GM19351 (cell line): ENCODE data around the gene HERC5.
A peak's percentile ranks its signal among the peaks of the same experiment; 100 is the strongest.
"Not testable (repeated sequence)": the region's sequence is repeated elsewhere in the genome, so short reads cannot be mapped to it uniquely, and the experiment has no call there.

ENCODE experiments used
- ATAC-seq: cut with Tn5 transposase; IDR thresholded peaks from one replicate; pipeline ENCODE4 v1.9.1; 2021; ENCODE audit warnings: mild to moderate bottlenecking, moderate library complexity; ENCODE audit not compliant: unreplicated experiment

HERC5 gene

GRCh38 chr4:88456670-88457306, at the start of gene HERC5:
HERC5 (plus strand) TSS chr4:88457119; CDS start chr4:88457270, 151 bp downstream.
- peak; percentile 91 for ATAC-seq

- ATAC-seq, result no peak
Measured at GRCh38 chr4:88409206-88409605, 47.7 kb upstream of the HERC5 start.

- ATAC-seq, result no peak
Measured at GRCh38 chr4:88409789-88410188, 47.1 kb upstream of the HERC5 start.

GRCh38 chr4:88411491-88412096, 45.3 kb upstream of the HERC5 start:
- ATAC-seq, result no peak

GRCh38 chr4:88413801-88414200, 43.1 kb upstream of the HERC5 start:
- ATAC-seq, result no peak

GRCh38 chr4:88414755-88415154, 42.2 kb upstream of the HERC5 start:
- ATAC-seq, result no peak

GRCh38 chr4:88415982-88416381, 40.9 kb upstream of the HERC5 start:
- no peak for ATAC-seq

GRCh38 chr4:88418411-88418810, 38.5 kb upstream of the HERC5 start:
- ATAC-seq, result no peak

- ATAC-seq, result no peak
Measured at GRCh38 chr4:88419874-88420273, 37.0 kb upstream of the HERC5 start.

GRCh38 chr4:88420844-88421243, 36.1 kb upstream of the HERC5 start:
- no peak for ATAC-seq

GRCh38 chr4:88422403-88422802, 34.5 kb upstream of the HERC5 start:
- ATAC-seq, result no peak

- ATAC-seq, result no peak
Measured at GRCh38 chr4:88429401-88429800, 27.5 kb upstream of the HERC5 start.

GRCh38 chr4:88435987-88436693, 20.8 kb upstream of the HERC5 start:
- ATAC-seq, result no peak

GRCh38 chr4:88437873-88438272, 19.0 kb upstream of the HERC5 start:
- ATAC-seq, result not testable (repeated sequence)

GRCh38 chr4:88439161-88439760, 17.7 kb upstream of the HERC5 start:
- no peak for ATAC-seq

GRCh38 chr4:88440146-88440545, 16.8 kb upstream of the HERC5 start:
- no peak for ATAC-seq

- ATAC-seq, result no peak
Measured at GRCh38 chr4:88441696-88442095, 15.2 kb upstream of the HERC5 start.

- no peak for ATAC-seq
Measured at GRCh38 chr4:88442689-88443191, 14.2 kb upstream of the HERC5 start.

GRCh38 chr4:88443486-88443885, 13.4 kb upstream of the HERC5 start:
- no peak for ATAC-seq

GRCh38 chr4:88445252-88445651, 11.7 kb upstream of the HERC5 start:
- no peak for ATAC-seq

GRCh38 chr4:88446124-88446523, 10.8 kb upstream of the HERC5 start:
- ATAC-seq, result no peak
